K562 (cell line): Measurements from ENCODE around the gene GJB6. TPM values are rescaled to one million over a fixed set of nuclear protein-coding genes. Genes with fewer than 3 reads are reported as not detected.

ENCODE experiments used
- ATAC-seq: fragments of 200-7000 bp; cut with Tn5 transposase; 3 replicates; pipeline ENCODE4 v1.9.1; 2020; ENCODE audit warnings: moderate library complexity
- BruUV-seq: library from RNA; stranded (reverse); fragments of 400-500 nt; replicated peaks from 2 replicates; lab custom pipeline; 2021; lab: Mats Ljungman, UMichigan
- CTCF ChIA-PET: fragments of 300-600 bp; formaldehyde crosslinking; extraction: SDS; loops from one replicate; lab custom pipeline; 2021; ENCODE audit warnings: low intra/inter-chr PET ratio; lab: Yijun Ruan, JAX
- POLR2A ChIA-PET: fragments of 300-600, 350-650 bp; sonication (Branson Sonifier 250); formaldehyde crosslinking; extraction: SDS; loops from one replicate; lab custom pipeline; 2021; ENCODE audit warnings: antibody characterized with exemption, inconsistent platforms; lab: Yijun Ruan, JAX
- DNase-seq, 4 experiments: peaks; one replicate each; pipeline versions ENCODE4 v3.0.0 to v3.0.0-alpha.2; 2011 to 2018; ENCODE audit warnings: low spot score in 3 of 4, mixed read lengths in 3 of 4; ENCODE audit errors: extremely low read depth in 1 of 4
- FAIRE-seq: peaks from 2 replicates; lab custom pipeline; 2011; peaks lifted over from hg19 to GRCh38; lab: Jason Lieb, UNC
- H2AFZ ChIP-seq: 2 replicates; pipeline ENCODE4 v1.6.0; 2011; ENCODE audit warnings: low read depth, low read length, control low read depth, inconsistent platforms
- H3K27ac ChIP-seq: fragments of 200-600 bp; 3 replicates; pipeline ENCODE4 v1.8.0; 2011; ENCODE audit warnings: low read depth, mild to moderate bottlenecking, control low read depth, inconsistent platforms, low read length, moderate library complexity, mixed read lengths; ENCODE audit errors: extremely low read depth
- H3K27me3 ChIP-seq, 2 experiments: fragments of 300-600 bp in 1 of 2; 2 replicates in 1 of 2; 3 replicates in 1 of 2; pipeline versions ENCODE4 v1.6.0 to v1.8.0; 2011; ENCODE audit warnings: inconsistent platforms in 2 of 2, low read length in 2 of 2, mild to moderate bottlenecking in 1 of 2, mixed read lengths in 1 of 2, moderate library complexity in 1 of 2; ENCODE audit not compliant: control insufficient read depth in 2 of 2, insufficient read depth in 2 of 2
- H3K36me3 ChIP-seq: fragments of 300-600 bp; 3 replicates; pipeline ENCODE4 v1.8.0; 2011; ENCODE audit warnings: mild to moderate bottlenecking, low read length, inconsistent platforms; ENCODE audit not compliant: control insufficient read depth, insufficient read depth
- H3K4me1 ChIP-seq, 2 experiments: fragments of 200-600 bp in 1 of 2; replicated peaks in 1 of 2; 2 replicates in 1 of 2; 3 replicates in 1 of 2; pipeline versions ENCODE4 v1.5.1 to v1.8.0; 2011; ENCODE audit warnings: inconsistent platforms in 2 of 2, low read length in 2 of 2, mild to moderate bottlenecking in 1 of 2, mixed read lengths in 1 of 2, moderate library complexity in 1 of 2; ENCODE audit not compliant: control insufficient read depth in 2 of 2, insufficient read depth in 2 of 2
- H3K4me2 ChIP-seq: 2 replicates; pipeline ENCODE4 v1.6.1; 2011; ENCODE audit warnings: low read length, control low read depth, inconsistent platforms, mixed read lengths; ENCODE audit not compliant: insufficient read depth
- H3K4me3 ChIP-seq: fragments of 200-600 bp; sonication (generic), shearing (Covaris generic); 2 replicates; pipeline ENCODE4 v1.5.1; 2016; ENCODE audit warnings: control low read depth, inconsistent platforms
- H3K79me2 ChIP-seq: fragments of 200-600 bp; 3 replicates; pipeline ENCODE4 v1.8.0; 2011; ENCODE audit warnings: low read length, inconsistent platforms; ENCODE audit not compliant: control insufficient read depth, insufficient read depth
- H3K9ac ChIP-seq, 2 experiments: 2 replicates each; pipeline versions ENCODE4 v1.6.0 to v1.6.1; 2011; ENCODE audit warnings: low read depth in 2 of 2, low read length in 2 of 2, control low read depth in 1 of 2, inconsistent platforms in 1 of 2, mild to moderate bottlenecking in 1 of 2, mixed read lengths in 1 of 2; ENCODE audit not compliant: insufficient read depth in 1 of 2
- H3K9me1 ChIP-seq: one replicate; pipeline ENCODE4 v1.6.0; 2011; ENCODE audit warnings: inconsistent platforms, mild to moderate bottlenecking, low read length, moderate library complexity; ENCODE audit not compliant: control insufficient read depth, insufficient read depth
- H3K9me3 ChIP-seq: replicated peaks from 2 replicates; pipeline ENCODE4 v1.5.1; 2011; ENCODE audit warnings: low read depth, low read length, inconsistent platforms; ENCODE audit not compliant: control insufficient read depth, insufficient read depth
- H4K20me1 ChIP-seq: replicated peaks from 2 replicates; pipeline ENCODE4 v1.6.1; 2011; ENCODE audit warnings: low read length, inconsistent platforms, mixed read lengths; ENCODE audit not compliant: control insufficient read depth, insufficient read depth
- ATF6 ChIP-seq: sonication (generic); formaldehyde crosslinking; IDR thresholded peaks from 2 replicates; pipeline ENCODE4 v1.4.0; 2020; ENCODE audit warnings: mild to moderate bottlenecking, missing genetic modification reagents
- EP400 ChIP-seq: fragments of 450-650 bp; IDR thresholded peaks from 2 replicates; pipeline ENCODE4 v1.6.1; 2017; ENCODE audit warnings: antibody characterized with exemption, mild to moderate bottlenecking, moderate library complexity
- FOXJ2 ChIP-seq: fragments of 200-800 bp; sonication (Bioruptor generic); IDR thresholded peaks from 2 replicates; pipeline ENCODE4 v1.6.1; 2016; ENCODE audit warnings: missing genetic modification characterization, missing compliant biosample characterization
- MLLT1 ChIP-seq, 2 experiments: fragments of 450-650 bp; IDR thresholded peaks; 2 replicates each; pipeline ENCODE4 v1.6.1; 2016
- SRSF3 ChIP-seq: fragments of 200-400 bp; formaldehyde crosslinking; IDR thresholded peaks from 2 replicates; pipeline ENCODE4 v1.6.1; 2016; ENCODE audit warnings: mild to moderate bottlenecking, low read length, moderate library complexity; ENCODE audit not compliant: insufficient read depth
- ZBTB11 ChIP-seq, 3 experiments: fragments of 200-800 bp in 1 of 3; fragments of 250-450 bp in 1 of 3; fragments of 450-650 bp in 1 of 3; sonication (Bioruptor Pico) in 1 of 3; sonication (Bioruptor generic) in 1 of 3; formaldehyde crosslinking in 1 of 3; IDR thresholded peaks; 2 replicates each; pipeline versions ENCODE4 v1.6.1 to v1.8.0; 2016 to 2022; ENCODE audit warnings: mild to moderate bottlenecking in 2 of 3, missing genetic modification characterization in 2 of 3, missing compliant biosample characterization in 1 of 3, moderate library complexity in 1 of 3
- ZFX ChIP-seq: sonication (generic); formaldehyde crosslinking; IDR thresholded peaks from 2 replicates; pipeline ENCODE4 v1.8.0; 2022; ENCODE audit warnings: mild to moderate bottlenecking, missing genetic modification reagents, moderate library complexity
- ZNF717 ChIP-seq: fragments of 250-450 bp; sonication (Bioruptor Pico); IDR thresholded peaks from 2 replicates; pipeline ENCODE4 v1.5.0; 2021
- WGBS: fragments of 100-300 bp; shearing (Covaris generic); methylation state at CpG from one replicate; pipeline ENCODE4 v1.1.6; 2016; ENCODE audit warnings: low coverage, mixed read lengths; ENCODE audit not compliant: insufficient coverage; ENCODE audit errors: missing lambda C conversion rate; 5-methylcytosine and 5-hydroxymethylcytosine counted together
- in situ Hi-C: fragments of 300-500 bp; cut with MboI; formaldehyde crosslinking; loops from 4 replicates; pipeline ENCODE4 v1.15.0; 2018; ENCODE audit warnings: inconsistent platforms, mixed read lengths
- intact Hi-C: fragments of 100-400 bp; cut with micrococcal nuclease; formaldehyde crosslinking; loops from 2 replicates; pipeline ENCODE4 v1.14.2; 2022
- polyA plus RNA-seq, 8 experiments: library from polyadenylated mRNA; depleted of rRNA in 4 of 8; stranded (reverse) in 5 of 8; unstranded in 3 of 8; fragments of >200 nt; fragmentation: Nextera tagmentation in 2 of 8; fragmentation: Illumina TruSeq in 1 of 8; extraction: Ambion mirVana in 2 of 8; extraction: Trizol in 1 of 8; gene quantifications; 2 replicates each; pipeline versions ENCODE4 v1.2.1 to v1.2.3, GENCODE V29; 2011 to 2014; ENCODE audit warnings: inconsistent platforms in 1 of 8, missing spikeins in 1 of 8
- total RNA-seq, 7 experiments: library from RNA; depleted of rRNA in 6 of 7; stranded (reverse); fragments of >200 nt in 6 of 7; fragmentation: Illumina TruSeq in 2 of 7; extraction: Trizol in 2 of 7; gene quantifications; 2 replicates each; pipeline versions ENCODE4 v1.2.1 to v1.2.3, GENCODE V29; 2011 to 2021; ENCODE audit warnings: low replicate concordance in 1 of 7
- TF ChIP-seq, protein P1 (sequence below): IDR thresholded peaks from 3 replicates; pipeline ENCODE4 v1.6.1; 2011; ENCODE audit warnings: borderline replicate concordance, mild to moderate bottlenecking, moderate library complexity; ENCODE audit not compliant: insufficient read length; ENCODE audit errors: extremely low read depth

Gene GJB6
- total and polyA plus RNA-seq, 9 of the 15 experiments (the other 6 are each of a cell fraction or from before 2014, with no cell fraction given): not detected

GRCh38 chr13:20206065-20206697 lies 25.9 kb downstream of the GJB6 start:
- Histone ChIP-seq H3K9me1 (no peaks in the 10 kb centered on the region), H3K27ac (no peak overlapping the region), H3K4me2 (no peak overlapping the region), H4K20me1 (no peaks in the 10 kb centered on the region), H3K9me3 (no peaks in the 10 kb centered on the region), H3K9ac (no peak overlapping the region), H2AFZ (no peak overlapping the region), H3K4me1 (no peaks in the 10 kb centered on the region; a peak in 1 of 5 replicates), H3K36me3 (no peaks in the 10 kb centered on the region), H3K27me3 (peaks cover 0 to 10% of the 10 kb centered on the region in 2 experiments; a peak in 2 of 5 replicates), H3K79me2 (no peaks in the 10 kb centered on the region), H3K4me3 (no peak overlapping the region)
- ChIA-PET CTCF (no interaction called here), POLR2A (interaction anchor here (0.6 to 1.0 kb wide), 2 partner anchors 19 to 33 kb away, joined by 3 read pairs; no protein-coding TSS in a partner anchor)
- BruUV-seq: no TSS peak
- ATAC-seq (no peak), FAIRE-seq (no peak), DNase-seq (no peak)
- in situ Hi-C loops (no loop called here), intact Hi-C loops (no loop called here)
- 7% methylated on average over 10 of the region's 11 CpGs for WGBS
- no peak for TF ChIP-seq MLLT1 (IDR thresholded peaks at IDR 0.05)
- TF ChIP-seq ZBTB11 (CRISPR knock-in tag; IDR thresholded peaks at IDR 0.05): no peak
- TF ChIP-seq EP400: no peak
- TF ChIP-seq ZNF717 (CRISPR knock-in tag): no peak
- no peak for TF ChIP-seq FOXJ2
- TF ChIP-seq, protein P1, sequence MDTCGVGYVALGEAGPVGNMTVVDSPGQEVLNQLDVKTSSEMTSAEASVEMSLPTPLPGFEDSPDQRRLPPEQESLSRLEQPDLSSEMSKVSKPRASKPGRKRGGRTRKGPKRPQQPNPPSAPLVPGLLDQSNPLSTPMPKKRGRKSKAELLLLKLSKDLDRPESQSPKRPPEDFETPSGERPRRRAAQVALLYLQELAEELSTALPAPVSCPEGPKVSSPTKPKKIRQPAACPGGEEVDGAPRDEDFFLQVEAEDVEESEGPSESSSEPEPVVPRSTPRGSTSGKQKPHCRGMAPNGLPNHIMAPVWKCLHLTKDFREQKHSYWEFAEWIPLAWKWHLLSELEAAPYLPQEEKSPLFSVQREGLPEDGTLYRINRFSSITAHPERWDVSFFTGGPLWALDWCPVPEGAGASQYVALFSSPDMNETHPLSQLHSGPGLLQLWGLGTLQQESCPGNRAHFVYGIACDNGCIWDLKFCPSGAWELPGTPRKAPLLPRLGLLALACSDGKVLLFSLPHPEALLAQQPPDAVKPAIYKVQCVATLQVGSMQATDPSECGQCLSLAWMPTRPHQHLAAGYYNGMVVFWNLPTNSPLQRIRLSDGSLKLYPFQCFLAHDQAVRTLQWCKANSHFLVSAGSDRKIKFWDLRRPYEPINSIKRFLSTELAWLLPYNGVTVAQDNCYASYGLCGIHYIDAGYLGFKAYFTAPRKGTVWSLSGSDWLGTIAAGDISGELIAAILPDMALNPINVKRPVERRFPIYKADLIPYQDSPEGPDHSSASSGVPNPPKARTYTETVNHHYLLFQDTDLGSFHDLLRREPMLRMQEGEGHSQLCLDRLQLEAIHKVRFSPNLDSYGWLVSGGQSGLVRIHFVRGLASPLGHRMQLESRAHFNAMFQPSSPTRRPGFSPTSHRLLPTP: no peak
- TF ChIP-seq SRSF3: no peak
- TF ChIP-seq ZFX (CRISPR knock-in tag): no peak
- TF ChIP-seq ATF6 (CRISPR knock-in tag): no peak
